Stomach (tissue), 4 donors: ENCODE measurements around the gene TRAF3IP3.

Experiments
- POLR2AphosphoS5 ChIP-seq, 3 donors: sonication (generic); formaldehyde crosslinking; IDR thresholded peaks; one replicate each; pipeline ENCODE4 v1.6.1; 2016; ENCODE audit warnings: antibody characterized with exemption in 3 of 3
- TF ChIP-seq, protein P1 (sequence below), 7 experiments: fragments of 450-650 bp in 4 of 7; fragments of 200-600 bp in 3 of 7; sonication (generic) in 3 of 7; IDR thresholded peaks; one replicate each; pipeline ENCODE4 v1.5.1; 2016 to 2019; ENCODE audit warnings: antibody characterized with exemption in 7 of 7, control low read depth in 2 of 7, mild to moderate bottlenecking in 1 of 7

DNA sequence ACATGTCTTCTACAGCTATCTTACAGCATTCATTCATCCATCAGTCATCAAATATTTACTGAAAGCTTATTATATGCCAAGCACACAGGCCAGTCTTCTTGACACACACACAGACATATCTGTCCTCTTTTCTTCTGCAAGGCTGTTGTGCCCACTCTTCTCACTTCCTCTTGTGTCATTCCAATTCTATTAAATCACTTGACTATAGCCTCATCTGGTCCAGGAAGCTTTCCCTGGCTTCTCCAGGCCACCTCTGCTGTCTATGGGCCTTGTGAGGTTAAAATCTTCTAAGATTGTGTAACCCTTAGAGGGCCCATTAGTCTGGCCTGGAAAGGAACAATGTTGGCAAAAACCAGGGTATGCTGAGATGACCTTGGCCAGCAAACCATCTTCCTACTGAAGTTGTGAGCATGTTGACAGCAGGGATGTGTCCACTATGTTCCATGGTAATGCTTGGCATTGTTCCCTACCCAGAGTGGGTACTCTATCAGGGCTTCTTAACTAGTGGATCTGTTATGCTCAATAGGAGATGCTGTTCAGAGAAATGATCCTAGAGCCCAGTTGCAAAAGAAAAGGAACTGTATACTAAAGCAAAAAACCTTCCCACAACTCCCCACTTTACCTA is 5.3 kb downstream of the TRAF3IP3 start:
- TF ChIP-seq, protein P1, sequence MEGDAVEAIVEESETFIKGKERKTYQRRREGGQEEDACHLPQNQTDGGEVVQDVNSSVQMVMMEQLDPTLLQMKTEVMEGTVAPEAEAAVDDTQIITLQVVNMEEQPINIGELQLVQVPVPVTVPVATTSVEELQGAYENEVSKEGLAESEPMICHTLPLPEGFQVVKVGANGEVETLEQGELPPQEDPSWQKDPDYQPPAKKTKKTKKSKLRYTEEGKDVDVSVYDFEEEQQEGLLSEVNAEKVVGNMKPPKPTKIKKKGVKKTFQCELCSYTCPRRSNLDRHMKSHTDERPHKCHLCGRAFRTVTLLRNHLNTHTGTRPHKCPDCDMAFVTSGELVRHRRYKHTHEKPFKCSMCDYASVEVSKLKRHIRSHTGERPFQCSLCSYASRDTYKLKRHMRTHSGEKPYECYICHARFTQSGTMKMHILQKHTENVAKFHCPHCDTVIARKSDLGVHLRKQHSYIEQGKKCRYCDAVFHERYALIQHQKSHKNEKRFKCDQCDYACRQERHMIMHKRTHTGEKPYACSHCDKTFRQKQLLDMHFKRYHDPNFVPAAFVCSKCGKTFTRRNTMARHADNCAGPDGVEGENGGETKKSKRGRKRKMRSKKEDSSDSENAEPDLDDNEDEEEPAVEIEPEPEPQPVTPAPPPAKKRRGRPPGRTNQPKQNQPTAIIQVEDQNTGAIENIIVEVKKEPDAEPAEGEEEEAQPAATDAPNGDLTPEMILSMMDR (IDR thresholded peaks at IDR 0.05) = no peak
- TF ChIP-seq POLR2AphosphoS5 (IDR thresholded peaks at IDR 0.05) = no peak
